HepG2 (cell line): ENCODE measurements around the gene IZUMO2. TPM values are rescaled to one million over a fixed set of nuclear protein-coding genes. Genes with fewer than 3 reads are reported as not detected.
"Not testable (repeated sequence)": the region's sequence is repeated elsewhere in the genome, so short reads cannot be mapped to it uniquely, and the experiment has no call there.

Experiments
- ATAC-seq: fragments of 200-7000 bp; cut with Tn5 transposase; 3 replicates; pipeline ENCODE4 v1.9.1; 2020; ENCODE audit warnings: mild to moderate bottlenecking, moderate library complexity
- BruUV-seq: library from RNA; stranded (reverse); fragments of 400-500 nt; replicated peaks from 2 replicates; lab custom pipeline; 2021; lab: Mats Ljungman, UMichigan
- CTCF ChIA-PET: fragments of 300-600 bp; formaldehyde crosslinking; extraction: SDS; loops from one replicate; lab custom pipeline; 2021; ENCODE audit warnings: low total read pairs, inconsistent platforms, low intra/inter-chr PET ratio; lab: Yijun Ruan, JAX
- POLR2A ChIA-PET: fragments of 350-600 bp; sonication (Branson Sonifier 250); formaldehyde crosslinking; loops from one replicate; lab custom pipeline; 2020; ENCODE audit warnings: antibody characterized with exemption, inconsistent platforms; lab: Yijun Ruan, JAX
- DNase-seq: peaks from one replicate; pipeline ENCODE4 v3.0.0-alpha.2; 2015; ENCODE audit warnings: low spot score
- FAIRE-seq: peaks from 3 replicates; lab custom pipeline; 2011; peaks lifted over from hg19 to GRCh38; lab: Jason Lieb, UNC
- H2AFZ ChIP-seq: one replicate; pipeline ENCODE4 v1.6.1; 2011; ENCODE audit warnings: low read length, inconsistent platforms
- H3K27ac ChIP-seq: fragments of 300-600 bp; 3 replicates; pipeline ENCODE4 v1.8.0; 2011; ENCODE audit warnings: mixed run types, mild to moderate bottlenecking, mixed read lengths, low read length, inconsistent platforms; ENCODE audit not compliant: insufficient read depth; ENCODE audit errors: extremely low read length
- H3K27me3 ChIP-seq, 2 experiments: fragments of 200-600 bp in 1 of 2; 2 replicates in 1 of 2; 3 replicates in 1 of 2; pipeline versions ENCODE4 v1.6.0 to v1.8.0; 2011; ENCODE audit warnings: low read length in 2 of 2, mild to moderate bottlenecking in 2 of 2, moderate library complexity in 2 of 2, inconsistent platforms in 1 of 2; ENCODE audit not compliant: insufficient read depth in 2 of 2, control insufficient read depth in 1 of 2
- H3K36me3 ChIP-seq, 2 experiments: fragments of 200-600 bp in 1 of 2; replicated peaks in 1 of 2; 2 replicates in 1 of 2; 3 replicates in 1 of 2; pipeline versions ENCODE4 v1.5.1 to v1.8.0; 2011; ENCODE audit warnings: low read length in 2 of 2, inconsistent platforms in 1 of 2; ENCODE audit not compliant: insufficient read depth in 2 of 2, control insufficient read depth in 1 of 2
- H3K4me1 ChIP-seq: 2 replicates; pipeline ENCODE4 v1.5.1; 2012; ENCODE audit warnings: low read length, inconsistent platforms; ENCODE audit not compliant: insufficient read depth
- H3K4me2 ChIP-seq: 2 replicates; pipeline ENCODE4 v1.6.0; 2011; ENCODE audit warnings: low read depth, low read length, inconsistent platforms
- H3K4me3 ChIP-seq, 3 experiments: fragments of 200-600 bp in 1 of 3; sonication (generic), shearing (Covaris generic) in 1 of 3; replicated peaks in 1 of 3; 2 replicates each; pipeline ENCODE4 v1.5.1; 2011 to 2016; ENCODE audit warnings: low read length in 3 of 3, inconsistent platforms in 2 of 3, low read depth in 2 of 3, mild to moderate bottlenecking in 2 of 3, control low read depth in 1 of 3, mixed read lengths in 1 of 3; ENCODE audit not compliant: insufficient read depth in 1 of 3
- H3K79me2 ChIP-seq: one replicate; pipeline ENCODE4 v1.6.1; 2011; ENCODE audit warnings: low read length, inconsistent platforms; ENCODE audit not compliant: insufficient read depth
- H3K9ac ChIP-seq: 2 replicates; pipeline ENCODE4 v1.6.0; 2011; ENCODE audit warnings: mild to moderate bottlenecking, low read depth, low read length, inconsistent platforms; ENCODE audit not compliant: insufficient read depth
- H3K9me3 ChIP-seq: 2 replicates; pipeline ENCODE4 v1.5.1; 2012; ENCODE audit warnings: mild to moderate bottlenecking, low read length
- H4K20me1 ChIP-seq: 2 replicates; pipeline ENCODE4 v1.6.0; 2011; ENCODE audit warnings: inconsistent platforms, mild to moderate bottlenecking, low read length, moderate library complexity; ENCODE audit not compliant: insufficient read depth
- CREB1 ChIP-seq, 2 experiments: fragments of 450-650 bp in 1 of 2; IDR thresholded peaks; 2 replicates each; pipeline ENCODE4 v1.6.1; 2016 to 2017; ENCODE audit warnings: control low read depth in 1 of 2, mild to moderate bottlenecking in 1 of 2, missing compliant biosample characterization in 1 of 2, missing genetic modification characterization in 1 of 2
- CTCF ChIP-seq: sonication (generic); formaldehyde crosslinking; IDR thresholded peaks from 2 replicates; pipeline ENCODE4 v1.5.0; 2020; ENCODE audit warnings: mild to moderate bottlenecking, missing genetic modification reagents, moderate library complexity
- NFYB ChIP-seq: sonication (generic); formaldehyde crosslinking; IDR thresholded peaks from 2 replicates; pipeline ENCODE4 v1.4.0; 2020; ENCODE audit warnings: missing genetic modification reagents
- NFYC ChIP-seq: IDR thresholded peaks from 2 replicates; pipeline ENCODE4 v1.6.1; 2016; ENCODE audit warnings: missing genetic modification reagents, missing compliant biosample characterization
- WGBS: methylation state at CpG from one replicate; pipeline ENCODE4 v1.1.6; 2017; ENCODE audit warnings: low lambda C conversion rate; 5-methylcytosine and 5-hydroxymethylcytosine counted together
- in situ Hi-C: cut with HindIII; loops from 2 replicates; pipeline ENCODE4 v1.10.0; 2017; ENCODE audit warnings: low pct_unique_long_range_greater_than_20kb; ENCODE audit not compliant: extremely low pct_ligation_motif_present
- intact Hi-C: fragments of 100-400 bp; cut with micrococcal nuclease; formaldehyde crosslinking; loops from one replicate; pipeline ENCODE4 v1.10.0; 2022; ENCODE audit not compliant: unreplicated experiment
- polyA plus RNA-seq, 8 experiments: library from polyadenylated mRNA; depleted of rRNA in 3 of 8; stranded (reverse) in 7 of 8; unstranded in 1 of 8; fragments of >200 nt; fragmentation: Illumina TruSeq in 4 of 8; extraction: Trizol in 4 of 8; gene quantifications; 2 replicates each; pipeline versions ENCODE4 v1.2.1 to v1.2.3, GENCODE V29; 2011 to 2016; ENCODE audit warnings: low read depth in 4 of 8, missing spikeins in 1 of 8, mixed read lengths in 1 of 8; ENCODE audit not compliant: insufficient read depth in 1 of 8
- total RNA-seq, 5 experiments: library from RNA; depleted of rRNA; stranded (reverse); fragments of >200 nt; fragmentation: Illumina TruSeq; extraction: Trizol; gene quantifications; 2 replicates each; pipeline ENCODE4 v1.2.3, GENCODE V29; 2016; ENCODE audit warnings: low read depth in 1 of 5

Gene IZUMO2
- total and polyA plus RNA-seq, 2 of the 13 experiments (the other 11 are each of a cell fraction or from before 2014, with no cell fraction given), result not detected

DNA sequence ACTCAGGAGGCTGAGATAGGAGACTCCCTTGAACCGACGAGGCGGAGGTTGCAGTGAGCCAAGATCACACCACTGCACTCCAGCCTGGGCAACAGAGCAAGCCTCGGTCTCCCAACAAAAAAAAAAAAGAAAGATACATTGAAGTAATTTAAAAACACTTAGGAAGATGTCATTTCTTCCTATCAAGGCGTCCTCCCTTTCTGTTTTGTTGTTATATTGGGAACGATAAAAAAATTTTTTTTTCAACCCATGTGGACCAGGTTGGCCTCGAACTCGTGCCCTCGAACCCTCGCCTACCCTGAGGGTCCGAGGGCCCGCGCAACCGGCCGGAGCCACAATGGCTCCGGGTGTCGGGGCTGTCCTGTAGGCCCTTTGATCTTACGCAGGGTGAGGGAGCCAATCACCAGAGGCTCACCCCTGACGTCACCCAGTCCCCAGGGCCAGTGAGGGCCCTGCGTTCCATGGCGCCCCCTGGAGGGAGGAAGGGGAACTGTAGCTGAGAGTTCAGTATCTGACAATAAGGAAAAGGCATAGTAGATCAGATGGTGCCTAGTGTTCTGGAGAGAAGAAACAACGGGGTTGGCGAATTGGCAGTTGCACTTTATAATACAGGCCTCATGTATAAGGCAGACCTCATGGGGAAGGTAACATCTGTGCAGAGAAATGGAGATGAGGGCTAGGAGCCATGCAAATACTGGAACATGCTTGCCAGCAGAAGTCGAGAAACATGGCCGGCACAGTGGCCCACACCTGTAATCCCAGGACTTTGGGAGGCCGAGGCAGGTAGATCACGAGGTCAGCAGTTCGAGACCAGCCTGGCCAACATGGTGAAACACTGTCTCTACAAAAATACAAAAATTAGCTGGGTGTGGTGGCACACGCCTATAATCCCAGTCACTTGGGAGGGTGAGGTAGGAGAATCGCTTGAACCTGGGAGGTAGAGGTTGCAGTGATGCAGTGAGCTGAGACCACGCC, 29.3 kb downstream of the IZUMO2 start:
- DNase-seq; H3K9me3 ChIP-seq; H4K20me1 ChIP-seq; H3K27me3 ChIP-seq; CTCF ChIA-PET; intact Hi-C loops; ATAC-seq; H2AFZ ChIP-seq; H3K79me2 ChIP-seq; H3K4me3 ChIP-seq; H3K9ac ChIP-seq; POLR2A ChIA-PET; in situ Hi-C loops; H3K27ac ChIP-seq; FAIRE-seq; H3K4me2 ChIP-seq; BruUV-seq; H3K36me3 ChIP-seq; TF ChIP-seq CREB1 (CRISPR knock-in tag; IDR thresholded peaks at IDR 0.05): not testable (repeated sequence)
- peaks cover 13% of the 10 kb centered on the region for H3K4me1 ChIP-seq
- 0 out of 2 replicates have a peak, but pooled peaks have one; percentile 24 for TF ChIP-seq CTCF (CRISPR knock-in tag)
- peak; percentile 54 for TF ChIP-seq NFYC (CRISPR knock-in tag)
- TF ChIP-seq CREB1 (IDR thresholded peaks at IDR 0.05), result peak; percentile 56; the same call in 1 of the 2 replicates
- peak; percentile 54 for TF ChIP-seq NFYB
- WGBS, result 42% methylated on average over 25 of the region's 31 CpGs

DNA sequence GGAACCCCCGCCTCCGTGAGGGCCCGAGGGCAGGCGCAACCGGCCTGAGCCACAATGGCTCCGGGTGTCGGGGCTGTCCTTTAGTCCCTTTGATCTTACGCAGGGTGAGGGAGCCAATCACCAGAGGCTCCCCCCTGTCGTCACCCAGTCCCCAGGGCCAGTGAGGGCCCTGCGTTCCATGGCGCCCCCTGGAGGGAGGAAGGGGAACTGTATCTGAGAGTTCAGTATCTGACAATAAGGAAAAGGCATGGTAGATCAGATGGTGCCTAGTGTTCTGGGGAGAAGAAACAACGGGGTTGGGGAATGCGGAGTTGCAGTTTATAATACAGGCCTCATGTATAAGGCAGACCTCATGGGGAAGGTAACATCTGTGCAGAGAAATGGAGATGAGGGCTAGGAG, 59.1 kb downstream of the IZUMO2 start:
- POLR2A ChIA-PET, H4K20me1 ChIP-seq, CTCF ChIA-PET, H3K9me3 ChIP-seq, H3K27ac ChIP-seq, H3K27me3 ChIP-seq, FAIRE-seq, H3K36me3 ChIP-seq, H3K4me3 ChIP-seq, DNase-seq, H3K4me1 ChIP-seq, intact Hi-C loops, H3K9ac ChIP-seq, ATAC-seq, H2AFZ ChIP-seq, in situ Hi-C loops, BruUV-seq, H3K79me2 ChIP-seq, H3K4me2 ChIP-seq: not testable (repeated sequence)
- no CpG with 5 or more reads among the region's 13 CpGs for WGBS

GRCh38 chr19:50103405-50103804, 59.7 kb downstream of the IZUMO2 start:
- intact Hi-C loops, H2AFZ ChIP-seq, CTCF ChIA-PET, H3K27ac ChIP-seq, H3K9me3 ChIP-seq, DNase-seq, H3K79me2 ChIP-seq, H3K4me2 ChIP-seq, H3K4me3 ChIP-seq, H3K27me3 ChIP-seq, ATAC-seq, POLR2A ChIA-PET, H3K4me1 ChIP-seq, FAIRE-seq, H4K20me1 ChIP-seq, H3K36me3 ChIP-seq, in situ Hi-C loops, BruUV-seq, H3K9ac ChIP-seq: not testable (repeated sequence)
- WGBS, result no CpG with 5 or more reads among the region's 13 CpGs
